ENCODE measurements around the gene PTPA. TPM values are rescaled to one million over a fixed set of nuclear protein-coding genes. Genes with fewer than 3 reads are reported as not detected.

The PTPA gene
- total and polyA plus RNA-seq, 2 donors (not counting 3 experiments of a cell fraction or from before 2014, with no cell fraction given), result 97.7 to 121 TPM

GRCh38 chr9:129170229-129170628 is 59.0 kb downstream of the PTPA start:
- POLR2A ChIA-PET, result no interaction called here
- Histone ChIP-seq H3K36me3 (ENCODE audit: control insufficient read depth in 2 of 2, extremely low read depth in 1 of 2, insufficient read depth in 2 of 2, low read length in 2 of 2) (no peaks in the 10 kb centered on the region), H3K4me2 (ENCODE audit: insufficient read depth, low read length) (peak overlapping the region; percentile 53), H3K27me3 (ENCODE audit: control insufficient read depth in 2 of 2, insufficient read depth in 2 of 2, low read length in 2 of 2) (no peaks in the 10 kb centered on the region), H2AFZ (ENCODE audit: low read depth, low read length) (peak overlapping the region; percentile 56), H3K9me1 (replicated peaks; ENCODE audit: control insufficient read depth, extremely low read depth, insufficient read depth, low read length) (no peaks in the 10 kb centered on the region), H3K9ac (replicated peaks; ENCODE audit: extremely low read depth, insufficient read depth, low read length) (peak overlapping the region; percentile 27), H4K20me1 (replicated peaks; ENCODE audit: control insufficient read depth, extremely low read depth, insufficient read depth, low read length) (no peaks in the 10 kb centered on the region), H3K27ac (ENCODE audit: insufficient read depth, low read depth, low read length) (peak overlapping the region; percentile 21), H3K79me2 (ENCODE audit: control insufficient read depth, insufficient read depth, low read length) (no peaks in the 10 kb centered on the region), H3K4me1 (ENCODE audit: control insufficient read depth, extremely low read depth, insufficient read depth, low read length) (peaks cover 39% of the 10 kb centered on the region), H3K9me3 (replicated peaks; ENCODE audit: control insufficient read depth, insufficient read depth, low read length) (no peaks in the 10 kb centered on the region), H3K4me3 (replicated peaks in 1 of 3; ENCODE audit: insufficient read depth in 1 of 3, low read depth in 1 of 3, low read length in 3 of 3) (no peak overlapping the region)
- intact Hi-C loops (cut with micrococcal nuclease), result no loop called here
- TF ChIP-seq MAX (IDR thresholded peaks at IDR 0.05; ENCODE audit: insufficient read depth, insufficient read length) (no peak), GATA2 (IDR thresholded peaks at IDR 0.05; ENCODE audit: insufficient read depth, insufficient read length, low read depth, low read length) (no peak), FOS (IDR thresholded peaks at IDR 0.05; ENCODE audit: borderline replicate concordance, insufficient read depth, low read length) (peak; percentile 59), POLR2AphosphoS5 (IDR thresholded peaks at IDR 0.05; ENCODE audit: insufficient read depth, low read depth, low read length) (no peak), POLR2A (IDR thresholded peaks at IDR 0.05; ENCODE audit: low read depth, low read length) (no peak), JUN (IDR thresholded peaks at IDR 0.05; ENCODE audit: borderline replicate concordance, insufficient read depth, insufficient read length, low read depth) (peak; percentile 37)
- BruUV-seq (replicated peaks), result no TSS peak
- CTCF ChIA-PET, result interaction anchor here (0.8 to 9.3 kb wide), 6 partner anchors 18 to 454 kb away, joined by 3 to 287 read pairs (median 6); no protein-coding TSS in a partner anchor
- peak; percentile 83 for FAIRE-seq
- DNase-seq (ENCODE audit: low read depth, low spot score), result peak; percentile 17
- dilution Hi-C loops (cut with MboI; ENCODE audit: extremely low pct_ligation_motif_present, low sequenced_read_pairs), result no loop called here

- H3K4me1 ChIP-seq (ENCODE audit: control insufficient read depth, extremely low read depth, insufficient read depth, low read length), result peaks cover 42% of the 10 kb centered on the region
- no peaks in the 10 kb centered on the region for H3K9me1 ChIP-seq (replicated peaks; ENCODE audit: control insufficient read depth, extremely low read depth, insufficient read depth, low read length)
- no peak for DNase-seq (ENCODE audit: low read depth, low spot score)
- peaks cover 9% of the 10 kb centered on the region for H3K79me2 ChIP-seq (ENCODE audit: control insufficient read depth, insufficient read depth, low read length)
- H3K27ac ChIP-seq (ENCODE audit: insufficient read depth, low read depth, low read length), result no peak overlapping the region
- no peaks in the 10 kb centered on the region for H4K20me1 ChIP-seq (replicated peaks; ENCODE audit: control insufficient read depth, extremely low read depth, insufficient read depth, low read length)
- dilution Hi-C loops (cut with MboI; ENCODE audit: extremely low pct_ligation_motif_present, low sequenced_read_pairs), result no loop called here
- H3K36me3 ChIP-seq (ENCODE audit: control insufficient read depth in 2 of 2, extremely low read depth in 1 of 2, insufficient read depth in 2 of 2, low read length in 2 of 2), result no peaks in the 10 kb centered on the region
- BruUV-seq (replicated peaks), result no TSS peak
- no peak overlapping the region for H2AFZ ChIP-seq (ENCODE audit: low read depth, low read length)
- ChIA-PET POLR2A (interaction anchor here (0.9 kb wide), 1 partner anchor 29 kb away, joined by 3 read pairs; no protein-coding TSS in a partner anchor), CTCF (interaction anchor here (1.1 to 9.3 kb wide), 9 partner anchors 20 to 452 kb away, joined by 3 to 287 read pairs (median 11); no protein-coding TSS in a partner anchor)
- no peak overlapping the region for H3K9ac ChIP-seq (replicated peaks; ENCODE audit: extremely low read depth, insufficient read depth, low read length)
- FAIRE-seq, result no peak
- TF ChIP-seq POLR2A (IDR thresholded peaks at IDR 0.05; ENCODE audit: low read depth, low read length), result no peak
- TF ChIP-seq JUN (IDR thresholded peaks at IDR 0.05; ENCODE audit: borderline replicate concordance, insufficient read depth, insufficient read length, low read depth), result no peak
- no peak for TF ChIP-seq POLR2AphosphoS5 (IDR thresholded peaks at IDR 0.05; ENCODE audit: insufficient read depth, low read depth, low read length)
- no peak for TF ChIP-seq FOS (IDR thresholded peaks at IDR 0.05; ENCODE audit: borderline replicate concordance, insufficient read depth, low read length)
- TF ChIP-seq MAX (IDR thresholded peaks at IDR 0.05; ENCODE audit: insufficient read depth, insufficient read length), result no peak
- TF ChIP-seq MYC (IDR thresholded peaks at IDR 0.05; ENCODE audit: low read depth, low read length), result no peak
- no peak for TF ChIP-seq CTCF (IDR thresholded peaks at IDR 0.05; ENCODE audit: extremely low read depth in 1 of 2, insufficient read depth in 1 of 2, low read depth in 1 of 2, low read length in 2 of 2)
- no peak for TF ChIP-seq EZH2 (IDR thresholded peaks at IDR 0.05; ENCODE audit: borderline replicate concordance, low read depth, low read length, severe bottlenecking)
- no peak for TF ChIP-seq GATA2 (IDR thresholded peaks at IDR 0.05; ENCODE audit: insufficient read depth, insufficient read length, low read depth, low read length)
- no peaks in the 10 kb centered on the region for H3K9me3 ChIP-seq (replicated peaks; ENCODE audit: control insufficient read depth, insufficient read depth, low read length)
- no peaks in the 10 kb centered on the region for H3K27me3 ChIP-seq (ENCODE audit: control insufficient read depth in 2 of 2, insufficient read depth in 2 of 2, low read length in 2 of 2)
- no peak overlapping the region for H3K4me2 ChIP-seq (ENCODE audit: insufficient read depth, low read length)
- no peak overlapping the region for H3K4me3 ChIP-seq (replicated peaks in 1 of 3; ENCODE audit: insufficient read depth in 1 of 3, low read depth in 1 of 3, low read length in 3 of 3)
- intact Hi-C loops (cut with micrococcal nuclease), result no loop called here
Measured at GRCh38 chr9:129171993-129172751, 61.0 kb downstream of the PTPA start.

Measured in endothelial cell of umbilical vein (primary cell).